Measurements from ENCODE around the gene UXS1.

GRCh38 chr2:106044859-106045258 is 149.2 kb downstream of the UXS1 start:
- no peak for TF ChIP-seq CTCF (IDR thresholded peaks at IDR 0.05)
- no peak for TF ChIP-seq POLR2A (IDR thresholded peaks at IDR 0.05)
